PC-9 (cell line): Measurements from ENCODE around the gene ZCCHC2. TPM values are rescaled to one million over a fixed set of nuclear protein-coding genes. Genes with fewer than 3 reads are reported as not detected.

Source experiments
- BruUV-seq: library from RNA; stranded (reverse); fragments of 400-500 nt; replicated peaks from 2 replicates; lab custom pipeline; 2021; lab: Mats Ljungman, UMichigan
- CTCF ChIA-PET: fragments of 300-600 bp; sonication (Branson Sonifier 250); formaldehyde crosslinking; loops from one replicate; lab custom pipeline; 2022; ENCODE audit warnings: antibody characterized with exemption; lab: Charles Lee
- POLR2A ChIA-PET: fragments of 300-600 bp; sonication (Branson Sonifier 250); formaldehyde crosslinking; loops from one replicate; lab custom pipeline; 2022; ENCODE audit warnings: antibody characterized with exemption; ENCODE audit not compliant: unreplicated experiment; lab: Charles Lee
- DNase-seq, 2 experiments: peaks; one replicate each; pipeline versions ENCODE4 v3.0.0 to v3.0.0-alpha.2; 2015 to 2022; ENCODE audit warnings: mixed read lengths in 1 of 2
- H2AFZ ChIP-seq: fragments of 200-600 bp; sonication (generic); 2 replicates; pipeline ENCODE4 v1.8.1; 2017; ENCODE audit warnings: antibody characterized with exemption
- H3F3A ChIP-seq: fragments of 200-600 bp; sonication (generic); 2 replicates; pipeline ENCODE4 v1.8.1; 2017; ENCODE audit warnings: antibody characterized with exemption, mild to moderate bottlenecking, low read depth; ENCODE audit not compliant: insufficient read depth
- H3K27ac ChIP-seq: fragments of 200-600 bp; sonication (generic); 2 replicates; pipeline ENCODE4 v1.6.1; 2016; ENCODE audit warnings: mixed run types
- H3K27me3 ChIP-seq: fragments of 200-600 bp; sonication (generic); 2 replicates; pipeline ENCODE4 v1.6.1; 2016; ENCODE audit warnings: low read depth, mixed run types; ENCODE audit not compliant: insufficient read depth
- H3K36me3 ChIP-seq: fragments of 200-600 bp; sonication (generic); 2 replicates; pipeline ENCODE4 v1.6.1; 2016; ENCODE audit warnings: low read depth, mixed run types
- H3K4me1 ChIP-seq: fragments of 200-600 bp; sonication (generic); replicated peaks from 2 replicates; pipeline ENCODE4 v1.6.1; 2016; ENCODE audit warnings: mixed run types; ENCODE audit not compliant: insufficient read depth
- H3K4me2 ChIP-seq: fragments of 200-600 bp; sonication (generic); 2 replicates; pipeline ENCODE4 v1.6.1; 2017; ENCODE audit warnings: mixed run types
- H3K4me3 ChIP-seq: fragments of 200-600 bp; sonication (generic); 2 replicates; pipeline ENCODE4 v1.6.1; 2016; ENCODE audit warnings: mixed run types
- H3K79me2 ChIP-seq: fragments of 200-600 bp; sonication (generic); 2 replicates; pipeline ENCODE4 v1.6.1; 2017; ENCODE audit warnings: low read depth, mixed run types
- H3K9me2 ChIP-seq: fragments of 200-600 bp; sonication (generic); 2 replicates; pipeline ENCODE4 v1.8.1; 2017; ENCODE audit warnings: mild to moderate bottlenecking; ENCODE audit not compliant: insufficient read depth
- H3K9me3 ChIP-seq: fragments of 200-600 bp; sonication (generic); 2 replicates; pipeline ENCODE4 v1.8.1; 2016; ENCODE audit warnings: low read depth; ENCODE audit not compliant: insufficient read depth
- H4K20me1 ChIP-seq: fragments of 200-600 bp; sonication (generic); 2 replicates; pipeline ENCODE4 v1.8.1; 2017; ENCODE audit not compliant: insufficient read depth
- EZH2 ChIP-seq: fragments of 200-600 bp; sonication (generic); IDR thresholded peaks from 2 replicates; pipeline ENCODE4 v1.8.0; 2017; ENCODE audit warnings: antibody characterized with exemption, low read depth
- intact Hi-C: fragments of 100-400 bp; cut with micrococcal nuclease; formaldehyde crosslinking; loops from one replicate; pipeline ENCODE4 v1.10.0; 2022; ENCODE audit not compliant: unreplicated experiment
- total RNA-seq: library from RNA; stranded (reverse); gene quantifications from 2 replicates; pipeline ENCODE4 v1.2.3, GENCODE V29; 2021
- TF ChIP-seq, protein P1 (sequence below): fragments of 200-600 bp; sonication (generic); conservative IDR thresholded peaks from 2 replicates; pipeline ENCODE4 v1.6.1; 2017; ENCODE audit warnings: mixed run types, antibody characterized with exemption, mild to moderate bottlenecking, moderate library complexity

Gene ZCCHC2
- total RNA-seq, 1 experiment from 2014 or later, result 18.1 TPM

DNA sequence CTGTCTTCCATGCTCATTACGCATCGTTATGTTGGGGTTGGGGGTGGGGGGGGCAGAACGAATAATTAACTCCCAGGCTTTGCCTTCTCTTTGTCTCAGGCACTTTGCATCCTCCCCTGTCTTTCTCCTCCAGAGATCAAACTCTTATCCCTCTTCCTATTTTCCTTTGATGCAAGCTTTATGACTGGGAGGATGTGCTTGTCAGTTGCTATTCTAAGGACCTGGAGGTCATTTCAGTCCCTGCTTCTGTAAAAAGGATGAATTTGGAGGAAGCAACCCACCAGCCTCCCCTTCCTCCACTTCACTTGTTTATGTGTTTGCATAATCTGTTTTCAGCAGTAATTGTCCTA is 87.5 kb downstream of the ZCCHC2 start:
- H3K27ac ChIP-seq, result no peak overlapping the region
- H4K20me1 ChIP-seq, result no peaks in the 10 kb centered on the region
- intact Hi-C loops, result no loop called here
- H3F3A ChIP-seq, result no peaks in the 10 kb centered on the region
- no peak overlapping the region for H3K4me2 ChIP-seq
- ChIA-PET CTCF (interaction anchor here (0.6 kb wide), 1 partner anchor 105 kb away, joined by 4 read pairs; the partner anchor contains the start of gene PHLPP1), POLR2A (no interaction called here)
- DNase-seq, result no peak
- H3K9me2 ChIP-seq, result no peaks in the 10 kb centered on the region
- H3K4me1 ChIP-seq, result no peaks in the 10 kb centered on the region
- no peak overlapping the region for H2AFZ ChIP-seq
- no peak overlapping the region for H3K4me3 ChIP-seq
- H3K27me3 ChIP-seq, result peaks cover 18% of the 10 kb centered on the region; the same call in 1 of the 2 replicates
- no peak for TF ChIP-seq EZH2
- TF ChIP-seq, protein P1, sequence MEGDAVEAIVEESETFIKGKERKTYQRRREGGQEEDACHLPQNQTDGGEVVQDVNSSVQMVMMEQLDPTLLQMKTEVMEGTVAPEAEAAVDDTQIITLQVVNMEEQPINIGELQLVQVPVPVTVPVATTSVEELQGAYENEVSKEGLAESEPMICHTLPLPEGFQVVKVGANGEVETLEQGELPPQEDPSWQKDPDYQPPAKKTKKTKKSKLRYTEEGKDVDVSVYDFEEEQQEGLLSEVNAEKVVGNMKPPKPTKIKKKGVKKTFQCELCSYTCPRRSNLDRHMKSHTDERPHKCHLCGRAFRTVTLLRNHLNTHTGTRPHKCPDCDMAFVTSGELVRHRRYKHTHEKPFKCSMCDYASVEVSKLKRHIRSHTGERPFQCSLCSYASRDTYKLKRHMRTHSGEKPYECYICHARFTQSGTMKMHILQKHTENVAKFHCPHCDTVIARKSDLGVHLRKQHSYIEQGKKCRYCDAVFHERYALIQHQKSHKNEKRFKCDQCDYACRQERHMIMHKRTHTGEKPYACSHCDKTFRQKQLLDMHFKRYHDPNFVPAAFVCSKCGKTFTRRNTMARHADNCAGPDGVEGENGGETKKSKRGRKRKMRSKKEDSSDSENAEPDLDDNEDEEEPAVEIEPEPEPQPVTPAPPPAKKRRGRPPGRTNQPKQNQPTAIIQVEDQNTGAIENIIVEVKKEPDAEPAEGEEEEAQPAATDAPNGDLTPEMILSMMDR, result no peak
- no peaks in the 10 kb centered on the region for H3K79me2 ChIP-seq
- no peaks in the 10 kb centered on the region for H3K36me3 ChIP-seq
- no TSS peak for BruUV-seq
- H3K9me3 ChIP-seq, result no peaks in the 10 kb centered on the region

DNA sequence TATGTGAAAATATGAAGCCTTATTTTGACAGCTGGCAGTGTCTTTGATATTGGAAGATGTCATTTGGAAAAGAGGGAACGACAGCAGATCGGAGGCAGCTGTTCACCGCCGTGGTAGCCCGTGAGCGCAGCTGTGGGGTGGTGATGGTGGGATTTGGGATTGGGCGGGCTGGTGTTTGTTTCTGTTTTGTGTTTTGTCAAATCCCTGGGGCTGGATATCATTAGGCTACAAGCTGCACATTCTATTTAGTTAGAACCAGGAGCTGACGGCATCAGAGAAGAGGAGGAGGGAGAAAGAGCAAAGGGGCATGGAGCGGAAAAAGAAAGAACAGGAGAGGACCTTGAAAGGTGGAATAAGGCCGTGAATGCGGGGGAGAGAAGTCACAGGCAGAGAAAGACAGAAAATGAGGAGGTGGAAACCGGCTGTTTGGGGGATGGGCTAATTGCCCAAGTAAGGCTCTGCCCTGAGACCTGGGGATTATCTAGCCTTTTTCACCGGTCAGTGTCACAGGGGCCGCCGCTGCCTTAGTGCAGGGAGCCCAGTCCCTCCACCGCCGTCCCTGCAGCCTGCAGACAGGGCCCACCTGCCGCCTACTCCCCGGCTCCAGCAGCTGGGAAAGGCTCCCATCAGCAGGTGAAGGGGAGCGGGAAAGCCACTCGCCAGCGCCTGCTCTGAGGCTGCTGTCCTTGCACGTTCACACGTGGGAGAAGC is 88.0 kb downstream of the ZCCHC2 start:
- no peaks in the 10 kb centered on the region for H3K4me1 ChIP-seq
- H2AFZ ChIP-seq, result no peak overlapping the region
- no peak overlapping the region for H3K4me3 ChIP-seq
- H3K9me2 ChIP-seq, result no peaks in the 10 kb centered on the region
- intact Hi-C loops, result no loop called here
- CTCF ChIA-PET, result interaction anchor here (0.6 kb wide), 1 partner anchor 104 kb away, joined by 4 read pairs; the partner anchor contains the start of gene PHLPP1
- DNase-seq, result no peak
- H3F3A ChIP-seq, result no peaks in the 10 kb centered on the region
- peaks cover 18% of the 10 kb centered on the region; the same call in 1 of the 2 replicates for H3K27me3 ChIP-seq
- no TSS peak for BruUV-seq
- no peaks in the 10 kb centered on the region for H3K9me3 ChIP-seq
- H3K27ac ChIP-seq, result no peak overlapping the region
- no peak for TF ChIP-seq EZH2
- TF ChIP-seq, protein P1, result no peak
- H3K36me3 ChIP-seq, result no peaks in the 10 kb centered on the region
- H4K20me1 ChIP-seq, result no peaks in the 10 kb centered on the region
- no peak overlapping the region for H3K4me2 ChIP-seq
- H3K79me2 ChIP-seq, result no peaks in the 10 kb centered on the region
- POLR2A ChIA-PET, result no interaction called here

DNA sequence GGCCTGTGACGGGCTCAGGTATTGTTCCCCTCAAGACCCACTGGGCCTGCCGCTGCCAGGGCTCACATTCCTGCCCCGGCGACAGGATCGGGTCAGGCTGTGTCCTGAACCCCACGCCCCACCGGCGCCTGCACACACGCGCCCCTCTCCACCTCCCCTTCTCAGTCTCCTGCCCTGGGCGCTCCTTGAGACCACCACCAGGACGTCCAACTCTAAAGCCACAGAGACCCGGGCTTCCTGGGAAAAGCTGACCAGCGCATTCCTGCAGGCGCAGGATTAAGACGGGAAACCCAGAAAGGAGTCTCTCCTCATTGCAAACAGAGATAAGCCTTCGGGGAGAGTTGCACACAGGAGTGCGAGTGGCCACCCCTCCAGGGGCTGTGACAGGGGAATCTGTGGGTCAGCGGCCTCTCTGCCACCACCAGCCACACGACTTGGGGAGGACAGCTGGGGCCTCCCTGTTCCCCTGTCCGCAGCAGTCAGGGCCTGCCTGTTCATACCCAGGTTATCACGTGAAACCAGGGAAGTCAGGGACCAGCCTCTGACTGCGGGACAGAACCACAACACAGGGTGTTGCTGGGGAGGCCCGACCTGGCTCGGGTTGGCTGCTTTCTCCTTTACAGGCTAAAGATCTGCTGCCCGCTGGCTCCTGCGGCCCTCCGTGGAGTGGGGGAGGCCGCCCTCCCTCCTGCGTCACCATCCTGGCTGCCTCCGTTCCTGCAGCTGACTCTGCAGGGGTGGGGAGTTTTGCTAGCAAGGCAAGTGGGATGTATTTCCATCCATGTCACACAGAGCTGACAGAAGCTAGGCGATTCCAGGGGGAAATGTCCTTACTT is 88.8 kb downstream of the ZCCHC2 start:
- no peaks in the 10 kb centered on the region for H3K4me1 ChIP-seq
- H3K36me3 ChIP-seq, result no peaks in the 10 kb centered on the region
- H3K27ac ChIP-seq, result no peak overlapping the region
- H3K4me2 ChIP-seq, result no peak overlapping the region
- no peaks in the 10 kb centered on the region for H4K20me1 ChIP-seq
- no peak overlapping the region for H2AFZ ChIP-seq
- ChIA-PET POLR2A (no interaction called here), CTCF (no interaction called here)
- no peaks in the 10 kb centered on the region for H3F3A ChIP-seq
- peak in 1 of 2 experiments; percentile 30 for DNase-seq
- peaks cover 18% of the 10 kb centered on the region; the same call in 1 of the 2 replicates for H3K27me3 ChIP-seq
- no TSS peak for BruUV-seq
- H3K4me3 ChIP-seq, result no peak overlapping the region
- TF ChIP-seq, protein P1, result no peak
- TF ChIP-seq EZH2, result no peak
- intact Hi-C loops, result no loop called here
- H3K9me2 ChIP-seq, result no peaks in the 10 kb centered on the region
- no peaks in the 10 kb centered on the region for H3K79me2 ChIP-seq
- no peaks in the 10 kb centered on the region for H3K9me3 ChIP-seq
